ENCODE measurements around the gene RNU6-9.
"Not testable (repeated sequence)": the region's sequence is repeated elsewhere in the genome, so short reads cannot be mapped to it uniquely, and the experiment has no call there.

Gene RNU6-9

GRCh38 chr19:892894-893689 lies at the start of gene RNU6-9, which contains the start of gene MED16:
Gene RNU6-9 (plus strand): TSS chr19:893484.
Gene MED16 (minus strand): TSS chr19:893187. CDS start chr19:891131, 2,056 bp downstream.
- DNase-seq (ENCODE audit: low read depth in 2 of 2), result peak; percentile 77 to 81

- no peak for DNase-seq (ENCODE audit: low read depth in 2 of 2)
These were observed 49.3 kb upstream of the RNU6-9 start for GRCh38 chr19:843836-844545.

GRCh38 chr19:844546-844971 lies 48.7 kb upstream of the RNU6-9 start:
- DNase-seq (ENCODE audit: low read depth in 2 of 2), result no peak

GRCh38 chr19:845707-846521 lies 47.4 kb upstream of the RNU6-9 start:
- DNase-seq (ENCODE audit: low read depth in 2 of 2), result no peak

GRCh38 chr19:848386-848921 lies 44.8 kb upstream of the RNU6-9 start:
- DNase-seq (ENCODE audit: low read depth in 2 of 2), result no peak

- DNase-seq (ENCODE audit: low read depth in 2 of 2), result not testable (repeated sequence)
These were observed 44.1 kb upstream of the RNU6-9 start for GRCh38 chr19:849195-849594.

GRCh38 chr19:850221-850978 lies 42.9 kb upstream of the RNU6-9 start:
- DNase-seq (ENCODE audit: low read depth in 2 of 2), result peak; percentile 62 to 67

GRCh38 chr19:850979-851335 lies 42.3 kb upstream of the RNU6-9 start:
- DNase-seq (ENCODE audit: low read depth in 2 of 2), result no peak

- no peak for DNase-seq (ENCODE audit: low read depth in 2 of 2)
These were observed 40.9 kb upstream of the RNU6-9 start, which contains the start of gene ELANE for GRCh38 chr19:852136-853013. Gene ELANE (plus strand): TSS chr19:852303. CDS start chr19:852329, 26 bp downstream.

GRCh38 chr19:853014-853585 lies 40.2 kb upstream of the RNU6-9 start:
- DNase-seq (ENCODE audit: low read depth in 2 of 2), result no peak

- not testable (repeated sequence) for DNase-seq (ENCODE audit: low read depth in 2 of 2)
These were observed 39.6 kb upstream of the RNU6-9 start for GRCh38 chr19:853614-854220.

- no peak for DNase-seq (ENCODE audit: low read depth in 2 of 2)
These were observed 38.7 kb upstream of the RNU6-9 start for GRCh38 chr19:854549-854948.

- DNase-seq (ENCODE audit: low read depth in 2 of 2), result no peak
These were observed 38.1 kb upstream of the RNU6-9 start for GRCh38 chr19:855142-855541.

GRCh38 chr19:855566-856120 lies 37.6 kb upstream of the RNU6-9 start:
- DNase-seq (ENCODE audit: low read depth in 2 of 2), result no peak

GRCh38 chr19:858284-858683 lies 35.0 kb upstream of the RNU6-9 start:
- no peak for DNase-seq (ENCODE audit: low read depth in 2 of 2)

GRCh38 chr19:858868-859843 lies 34.1 kb upstream of the RNU6-9 start, which contains the start of gene CFD:
Gene CFD (plus strand): TSS chr19:859664. CDS start chr19:859690, 26 bp downstream.
- no peak for DNase-seq (ENCODE audit: low read depth in 2 of 2)

- DNase-seq (ENCODE audit: low read depth in 2 of 2), result no peak
These were observed 32.0 kb upstream of the RNU6-9 start for GRCh38 chr19:861141-861755.

All from fibroblast of skin of left biceps (primary cell).